Keratinocyte (primary cell): ENCODE data around the gene FANCD2OS. TPM values are rescaled to one million over a fixed set of nuclear protein-coding genes. Genes with fewer than 3 reads are reported as not detected.

Source experiments
- DNase-seq: peaks from one replicate; pipeline ENCODE4 v3.0.0-alpha.2; 2011; ENCODE audit warnings: low read depth, missing footprints, low spot score
- FAIRE-seq: peaks from 2 replicates; lab custom pipeline; 2011; peaks lifted over from hg19 to GRCh38; lab: Jason Lieb, UNC
- H2AFZ ChIP-seq: 2 replicates; pipeline ENCODE4 v1.6.0; 2012; ENCODE audit warnings: low read length, control low read depth, inconsistent platforms; ENCODE audit not compliant: control insufficient read depth
- H3K27ac ChIP-seq: 2 replicates; pipeline ENCODE4 v1.5.1; 2011; ENCODE audit warnings: low read length; ENCODE audit not compliant: control insufficient read depth, insufficient read depth
- H3K27me3 ChIP-seq: 3 replicates; pipeline ENCODE4 v1.6.0; 2011; ENCODE audit warnings: low read length; ENCODE audit not compliant: control insufficient read depth, insufficient read depth; ENCODE audit errors: extremely low read depth
- H3K36me3 ChIP-seq, 2 experiments: 2 replicates in 1 of 2; 3 replicates in 1 of 2; pipeline ENCODE4 v1.5.1; 2011; ENCODE audit warnings: low read length in 2 of 2, mild to moderate bottlenecking in 1 of 2; ENCODE audit not compliant: control insufficient read depth in 2 of 2, insufficient read depth in 2 of 2; ENCODE audit errors: extremely low read depth in 1 of 2
- H3K4me1 ChIP-seq: 3 replicates; pipeline ENCODE4 v1.5.1; 2011; ENCODE audit warnings: low read length; ENCODE audit not compliant: control insufficient read depth, insufficient read depth; ENCODE audit errors: extremely low read depth
- H3K4me2 ChIP-seq: 3 replicates; pipeline ENCODE4 v1.6.0; 2011; ENCODE audit warnings: low read depth, low read length; ENCODE audit not compliant: control insufficient read depth, insufficient read depth; ENCODE audit errors: extremely low read depth
- H3K4me3 ChIP-seq, 3 experiments: fragments of 200-600 bp in 1 of 3; sonication (generic) in 1 of 3; 2 replicates in 2 of 3; 3 replicates in 1 of 3; pipeline ENCODE4 v1.5.1; 2011 to 2016; ENCODE audit warnings: low read length in 3 of 3, mild to moderate bottlenecking in 3 of 3, control low read depth in 2 of 3, inconsistent platforms in 1 of 3, low read depth in 1 of 3, mixed read lengths in 1 of 3, mixed run types in 1 of 3, moderate library complexity in 1 of 3; ENCODE audit not compliant: control insufficient read depth in 2 of 3, insufficient read depth in 2 of 3; ENCODE audit errors: extremely low read depth in 1 of 3
- H3K79me2 ChIP-seq: 2 replicates; pipeline ENCODE4 v1.6.0; 2012; ENCODE audit warnings: low read length; ENCODE audit not compliant: control insufficient read depth, insufficient read depth
- H3K9ac ChIP-seq: 3 replicates; pipeline ENCODE4 v1.6.0; 2011; ENCODE audit warnings: low read length; ENCODE audit not compliant: control insufficient read depth, insufficient read depth; ENCODE audit errors: extremely low read depth
- H3K9me1 ChIP-seq: 3 replicates; pipeline ENCODE4 v1.6.0; 2011; ENCODE audit warnings: low read length; ENCODE audit not compliant: control insufficient read depth, insufficient read depth; ENCODE audit errors: extremely low read depth
- H3K9me3 ChIP-seq: 2 replicates; pipeline ENCODE4 v1.5.1; 2012; ENCODE audit warnings: low read depth, low read length; ENCODE audit not compliant: control insufficient read depth
- H4K20me1 ChIP-seq: 3 replicates; pipeline ENCODE4 v1.6.0; 2011; ENCODE audit warnings: low read length; ENCODE audit not compliant: control insufficient read depth, insufficient read depth; ENCODE audit errors: extremely low read depth
- CTCF ChIP-seq, 3 experiments: IDR thresholded peaks in 1 of 3; conservative IDR thresholded peaks in 1 of 3; optimal IDR thresholded peaks in 1 of 3; 2 replicates in 2 of 3; 3 replicates in 1 of 3; pipeline versions ENCODE3 to v1.5.1; 2011; ENCODE audit warnings: low read length in 3 of 3, mild to moderate bottlenecking in 3 of 3, moderate library complexity in 2 of 3, control low read depth in 1 of 3, inconsistent platforms in 1 of 3; ENCODE audit not compliant: insufficient read depth in 2 of 3; ENCODE audit errors: extremely low read depth in 1 of 3
- EZH2 ChIP-seq: IDR thresholded peaks from one replicate; pipeline ENCODE4 v1.6.1; 2012; ENCODE audit warnings: inconsistent platforms, mild to moderate bottlenecking, low read length, moderate library complexity
- dilution Hi-C: fragments of 300-500 bp; cut with MboI; formaldehyde crosslinking; loops from one replicate; pipeline ENCODE4 v1.7.0; 2020; ENCODE audit warnings: low sequenced_read_pairs; ENCODE audit not compliant: extremely low pct_ligation_motif_present
- polyA plus RNA-seq, 5 experiments: library from polyadenylated mRNA; depleted of rRNA in 3 of 5; stranded (reverse) in 3 of 5; stranded (forward) in 1 of 5; unstranded in 1 of 5; fragments of >200 nt; gene quantifications; 1 replicate in 1 of 5; 2 replicates in 3 of 5; 3 replicates in 1 of 5; pipeline versions ENCODE4 v1.2.1 to v1.2.3, GENCODE V29; 2011 to 2012; ENCODE audit warnings: missing spikeins in 2 of 5, low read depth in 1 of 5, low replicate concordance in 1 of 5

Gene FANCD2OS
- polyA plus RNA-seq, 1 donor (not counting 4 experiments of a cell fraction or from before 2014, with no cell fraction given), result not detected

GRCh38 chr3:10154335-10155122, 46.5 kb upstream of the FANCD2OS start:
- DNase-seq (no peak), FAIRE-seq (no peak)
- Histone ChIP-seq H3K36me3 (peaks cover 1 to 14% of the 10 kb centered on the region in 2 experiments), H3K4me3 (no peak overlapping the region), H3K4me2 (no peak overlapping the region), H4K20me1 (no peaks in the 10 kb centered on the region), H3K27me3 (no peaks in the 10 kb centered on the region), H3K9me3 (no peaks in the 10 kb centered on the region), H3K9me1 (no peaks in the 10 kb centered on the region), H2AFZ (no peak overlapping the region), H3K79me2 (peaks cover 3% of the 10 kb centered on the region), H3K27ac (no peak overlapping the region), H3K9ac (no peak overlapping the region), H3K4me1 (no peaks in the 10 kb centered on the region)
- TF ChIP-seq EZH2 (no peak), CTCF (optimal IDR thresholded peaks at IDR 0.05 in 1 of 3, IDR thresholded peaks at IDR 0.05 in 1 of 3, conservative IDR thresholded peaks at IDR 0.05 in 1 of 3; ENCODE audit: extremely low read depth in 1 of 3, insufficient read depth in 2 of 3, low read length in 3 of 3) (no peak)
- dilution Hi-C loops, result no loop called here

- no peaks in the 10 kb centered on the region for H3K27me3 ChIP-seq
These were observed 42.9 kb upstream of the FANCD2OS start for GRCh38 chr3:10150987-10151386.

More at GRCh38 chr3:10150987-10151386, 42.9 kb upstream of the FANCD2OS start:
- TF ChIP-seq CTCF (optimal IDR thresholded peaks at IDR 0.05 in 1 of 3, IDR thresholded peaks at IDR 0.05 in 1 of 3, conservative IDR thresholded peaks at IDR 0.05 in 1 of 3; ENCODE audit: extremely low read depth in 1 of 3, insufficient read depth in 2 of 3, low read length in 3 of 3) (no peak), EZH2 (no peak)
- Histone ChIP-seq H3K36me3 (peaks cover 1 to 19% of the 10 kb centered on the region in 2 experiments), H3K4me1 (no peaks in the 10 kb centered on the region), H3K9me3 (no peaks in the 10 kb centered on the region), H3K9me1 (no peaks in the 10 kb centered on the region), H3K4me3 (no peak overlapping the region), H2AFZ (no peak overlapping the region), H4K20me1 (no peaks in the 10 kb centered on the region), H3K79me2 (peaks cover 23% of the 10 kb centered on the region), H3K27ac (no peak overlapping the region), H3K4me2 (no peak overlapping the region), H3K9ac (no peak overlapping the region)
- dilution Hi-C loops, result no loop called here
- FAIRE-seq (no peak), DNase-seq (no peak)
